K562 (cell line): Measurements from ENCODE around the gene PCCB. TPM values are rescaled to one million over a fixed set of nuclear protein-coding genes. Genes with fewer than 3 reads are reported as not detected.

Source experiments
- ATAC-seq: fragments of 200-7000 bp; cut with Tn5 transposase; 3 replicates; pipeline ENCODE4 v1.9.1; 2020; ENCODE audit warnings: moderate library complexity
- BruUV-seq: library from RNA; stranded (reverse); fragments of 400-500 nt; replicated peaks from 2 replicates; lab custom pipeline; 2021; lab: Mats Ljungman, UMichigan
- CTCF ChIA-PET: fragments of 300-600 bp; formaldehyde crosslinking; extraction: SDS; loops from one replicate; lab custom pipeline; 2021; ENCODE audit warnings: low intra/inter-chr PET ratio; lab: Yijun Ruan, JAX
- POLR2A ChIA-PET: fragments of 300-600, 350-650 bp; sonication (Branson Sonifier 250); formaldehyde crosslinking; extraction: SDS; loops from one replicate; lab custom pipeline; 2021; ENCODE audit warnings: antibody characterized with exemption, inconsistent platforms; lab: Yijun Ruan, JAX
- DNase-seq, 4 experiments: peaks; one replicate each; pipeline versions ENCODE4 v3.0.0 to v3.0.0-alpha.2; 2011 to 2018; ENCODE audit warnings: low spot score in 3 of 4, mixed read lengths in 3 of 4; ENCODE audit errors: extremely low read depth in 1 of 4
- FAIRE-seq: peaks from 2 replicates; lab custom pipeline; 2011; peaks lifted over from hg19 to GRCh38; lab: Jason Lieb, UNC
- H2AFZ ChIP-seq: 2 replicates; pipeline ENCODE4 v1.6.0; 2011; ENCODE audit warnings: low read depth, low read length, control low read depth, inconsistent platforms
- H3K27ac ChIP-seq: fragments of 200-600 bp; 3 replicates; pipeline ENCODE4 v1.8.0; 2011; ENCODE audit warnings: low read depth, mild to moderate bottlenecking, control low read depth, inconsistent platforms, low read length, moderate library complexity, mixed read lengths; ENCODE audit errors: extremely low read depth
- H3K27me3 ChIP-seq, 2 experiments: fragments of 300-600 bp in 1 of 2; 2 replicates in 1 of 2; 3 replicates in 1 of 2; pipeline versions ENCODE4 v1.6.0 to v1.8.0; 2011; ENCODE audit warnings: inconsistent platforms in 2 of 2, low read length in 2 of 2, mild to moderate bottlenecking in 1 of 2, mixed read lengths in 1 of 2, moderate library complexity in 1 of 2; ENCODE audit not compliant: control insufficient read depth in 2 of 2, insufficient read depth in 2 of 2
- H3K36me3 ChIP-seq: fragments of 300-600 bp; 3 replicates; pipeline ENCODE4 v1.8.0; 2011; ENCODE audit warnings: mild to moderate bottlenecking, low read length, inconsistent platforms; ENCODE audit not compliant: control insufficient read depth, insufficient read depth
- H3K4me1 ChIP-seq, 2 experiments: fragments of 200-600 bp in 1 of 2; replicated peaks in 1 of 2; 2 replicates in 1 of 2; 3 replicates in 1 of 2; pipeline versions ENCODE4 v1.5.1 to v1.8.0; 2011; ENCODE audit warnings: inconsistent platforms in 2 of 2, low read length in 2 of 2, mild to moderate bottlenecking in 1 of 2, mixed read lengths in 1 of 2, moderate library complexity in 1 of 2; ENCODE audit not compliant: control insufficient read depth in 2 of 2, insufficient read depth in 2 of 2
- H3K4me2 ChIP-seq: 2 replicates; pipeline ENCODE4 v1.6.1; 2011; ENCODE audit warnings: low read length, control low read depth, inconsistent platforms, mixed read lengths; ENCODE audit not compliant: insufficient read depth
- H3K4me3 ChIP-seq: fragments of 200-600 bp; sonication (generic), shearing (Covaris generic); 2 replicates; pipeline ENCODE4 v1.5.1; 2016; ENCODE audit warnings: control low read depth, inconsistent platforms
- H3K79me2 ChIP-seq: fragments of 200-600 bp; 3 replicates; pipeline ENCODE4 v1.8.0; 2011; ENCODE audit warnings: low read length, inconsistent platforms; ENCODE audit not compliant: control insufficient read depth, insufficient read depth
- H3K9ac ChIP-seq, 2 experiments: 2 replicates each; pipeline versions ENCODE4 v1.6.0 to v1.6.1; 2011; ENCODE audit warnings: low read depth in 2 of 2, low read length in 2 of 2, control low read depth in 1 of 2, inconsistent platforms in 1 of 2, mild to moderate bottlenecking in 1 of 2, mixed read lengths in 1 of 2; ENCODE audit not compliant: insufficient read depth in 1 of 2
- H3K9me1 ChIP-seq: one replicate; pipeline ENCODE4 v1.6.0; 2011; ENCODE audit warnings: inconsistent platforms, mild to moderate bottlenecking, low read length, moderate library complexity; ENCODE audit not compliant: control insufficient read depth, insufficient read depth
- H3K9me3 ChIP-seq: replicated peaks from 2 replicates; pipeline ENCODE4 v1.5.1; 2011; ENCODE audit warnings: low read depth, low read length, inconsistent platforms; ENCODE audit not compliant: control insufficient read depth, insufficient read depth
- H4K20me1 ChIP-seq: replicated peaks from 2 replicates; pipeline ENCODE4 v1.6.1; 2011; ENCODE audit warnings: low read length, inconsistent platforms, mixed read lengths; ENCODE audit not compliant: control insufficient read depth, insufficient read depth
- ARID2 ChIP-seq: fragments of 450-650 bp; IDR thresholded peaks from 2 replicates; pipeline ENCODE4 v1.6.1; 2017; ENCODE audit warnings: antibody characterized with exemption, mild to moderate bottlenecking
- CBX8 ChIP-seq: fragments of 200-600 bp; sonication (generic); IDR thresholded peaks from 2 replicates; pipeline ENCODE4 v1.6.1; 2012; ENCODE audit warnings: borderline replicate concordance, mixed run types, low read depth, mild to moderate bottlenecking, moderate library complexity, mixed read lengths, low read length, control low read depth, inconsistent platforms; ENCODE audit not compliant: poor library complexity, severe bottlenecking; ENCODE audit errors: extremely low read depth
- CC2D1A ChIP-seq: fragments of 450-650 bp; IDR thresholded peaks from 2 replicates; pipeline ENCODE4 v1.6.1; 2017; ENCODE audit warnings: mild to moderate bottlenecking
- ESRRB ChIP-seq: fragments of 250-450 bp; sonication (Bioruptor Pico); IDR thresholded peaks from 2 replicates; pipeline ENCODE4 v1.5.0; 2020; ENCODE audit warnings: mild to moderate bottlenecking, moderate library complexity, borderline replicate concordance
- HEY1 ChIP-seq: fragments of 250-450 bp; sonication (Bioruptor Pico); IDR thresholded peaks from 2 replicates; pipeline ENCODE4 v1.5.0; 2020; ENCODE audit warnings: mild to moderate bottlenecking, moderate library complexity, borderline replicate concordance
- MTA1 ChIP-seq: fragments of 450-650 bp; IDR thresholded peaks from 2 replicates; pipeline ENCODE4 v1.6.1; 2017; ENCODE audit warnings: borderline replicate concordance
- NFIX ChIP-seq: fragments of 250-450 bp; sonication (Bioruptor Pico); IDR thresholded peaks from 2 replicates; pipeline ENCODE4 v1.4.0; 2020; ENCODE audit warnings: low read depth, mild to moderate bottlenecking, moderate library complexity
- POLR3A ChIP-seq: IDR thresholded peaks from 2 replicates; pipeline ENCODE4 v1.6.1; 2011; ENCODE audit warnings: borderline replicate concordance, mild to moderate bottlenecking, moderate library complexity; ENCODE audit not compliant: insufficient read length, insufficient read depth; ENCODE audit errors: extremely low read depth
- RBM39 ChIP-seq: fragments of 200-400 bp; formaldehyde crosslinking; optimal IDR thresholded peaks from 2 replicates; pipeline ENCODE3; 2018; ENCODE audit warnings: low read depth, low read length
- RUNX1 ChIP-seq: sonication (generic); IDR thresholded peaks from 2 replicates; pipeline ENCODE4 v1.6.1; 2016; ENCODE audit warnings: antibody characterized with exemption, low read depth
- SIX5 ChIP-seq, 2 experiments: IDR thresholded peaks; 2 replicates each; pipeline ENCODE4 v1.6.1; 2011; ENCODE audit warnings: low read length in 2 of 2, borderline replicate concordance in 1 of 2, low read depth in 1 of 2, mild to moderate bottlenecking in 1 of 2, moderate library complexity in 1 of 2; ENCODE audit not compliant: insufficient read depth in 1 of 2
- SMARCB1 ChIP-seq: IDR thresholded peaks from 2 replicates; pipeline ENCODE4 v1.6.1; 2011; ENCODE audit warnings: improper control_type of control experiment, low read depth; ENCODE audit not compliant: insufficient read length
- SNRNP70 ChIP-seq: fragments of 200-400 bp; formaldehyde crosslinking; optimal IDR thresholded peaks from 2 replicates; pipeline ENCODE3; 2017; ENCODE audit warnings: low read depth, low read length
- ZNF239 ChIP-seq: fragments of 250-450 bp; sonication (Bioruptor Pico); IDR thresholded peaks from 2 replicates; pipeline ENCODE4 v1.4.0; 2020; ENCODE audit warnings: mild to moderate bottlenecking
- ZNF354B ChIP-seq: fragments of 250-450 bp; sonication (Bioruptor Pico); IDR thresholded peaks from 2 replicates; pipeline ENCODE4 v1.4.0; 2020
- ZNF561 ChIP-seq: fragments of 450-650 bp; formaldehyde crosslinking; conservative IDR thresholded peaks from 2 replicates; pipeline ENCODE4 v1.4.0; 2020; ENCODE audit warnings: mild to moderate bottlenecking, moderate library complexity
- ZNF696 ChIP-seq: fragments of 250-450 bp; sonication (Bioruptor Pico); conservative IDR thresholded peaks from 2 replicates; pipeline ENCODE4 v1.4.0; 2020; ENCODE audit warnings: mild to moderate bottlenecking, moderate library complexity
- WGBS: fragments of 100-300 bp; shearing (Covaris generic); methylation state at CpG from one replicate; pipeline ENCODE4 v1.1.6; 2016; ENCODE audit warnings: low coverage, mixed read lengths; ENCODE audit not compliant: insufficient coverage; ENCODE audit errors: missing lambda C conversion rate; 5-methylcytosine and 5-hydroxymethylcytosine counted together
- in situ Hi-C: fragments of 300-500 bp; cut with MboI; formaldehyde crosslinking; loops from 4 replicates; pipeline ENCODE4 v1.15.0; 2018; ENCODE audit warnings: inconsistent platforms, mixed read lengths
- intact Hi-C: fragments of 100-400 bp; cut with micrococcal nuclease; formaldehyde crosslinking; loops from 2 replicates; pipeline ENCODE4 v1.14.2; 2022
- polyA plus RNA-seq, 8 experiments: library from polyadenylated mRNA; depleted of rRNA in 4 of 8; stranded (reverse) in 5 of 8; unstranded in 3 of 8; fragments of >200 nt; fragmentation: Nextera tagmentation in 2 of 8; fragmentation: Illumina TruSeq in 1 of 8; extraction: Ambion mirVana in 2 of 8; extraction: Trizol in 1 of 8; gene quantifications; 2 replicates each; pipeline versions ENCODE4 v1.2.1 to v1.2.3, GENCODE V29; 2011 to 2014; ENCODE audit warnings: inconsistent platforms in 1 of 8, missing spikeins in 1 of 8
- total RNA-seq, 7 experiments: library from RNA; depleted of rRNA in 6 of 7; stranded (reverse); fragments of >200 nt in 6 of 7; fragmentation: Illumina TruSeq in 2 of 7; extraction: Trizol in 2 of 7; gene quantifications; 2 replicates each; pipeline versions ENCODE4 v1.2.1 to v1.2.3, GENCODE V29; 2011 to 2021; ENCODE audit warnings: low replicate concordance in 1 of 7
- TF ChIP-seq, protein P1 (sequence below): fragments of 250-450 bp; sonication (Bioruptor Pico); IDR thresholded peaks from 2 replicates; pipeline ENCODE4 v1.4.0; 2020
- TF ChIP-seq, protein P2 (sequence below): fragments of 450-650 bp; IDR thresholded peaks from 2 replicates; pipeline ENCODE4 v1.6.1; 2018; ENCODE audit warnings: mild to moderate bottlenecking, low read depth; ENCODE audit not compliant: partially characterized antibody

PCCB gene
- total and polyA plus RNA-seq, 9 of the 15 experiments (the other 6 are each of a cell fraction or from before 2014, with no cell fraction given): 69.5 to 173 (median 92.8) TPM

DNA sequence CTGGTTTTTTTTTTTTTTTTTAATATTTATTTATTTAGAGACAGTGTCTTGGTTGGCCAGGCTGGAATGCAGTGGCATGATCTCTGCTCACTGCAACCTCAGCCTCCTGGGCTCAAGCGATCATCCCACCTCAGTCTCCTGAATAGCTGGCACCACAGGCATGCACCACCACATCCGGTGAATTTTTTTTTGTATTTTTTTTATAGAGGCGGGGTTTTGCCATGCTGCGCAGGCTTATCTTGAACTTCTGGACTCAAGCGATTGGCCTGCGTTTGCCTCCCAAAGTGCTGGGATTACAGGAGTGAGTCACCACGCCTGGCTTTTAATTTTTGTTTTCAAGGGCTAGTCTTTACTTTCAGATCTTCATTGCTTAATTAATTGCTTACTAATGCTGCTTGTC lies 13.1 kb downstream of the PCCB start:
- ChIA-PET POLR2A (interaction anchor here (0.6 to 0.7 kb wide), 2 partner anchors 10 to 75 kb away, joined by 3 to 4 read pairs; no protein-coding TSS in a partner anchor), CTCF (no interaction called here)
- Histone ChIP-seq H3K4me2 (no peak overlapping the region), H3K36me3 (peaks cover 63% of the 10 kb centered on the region), H3K79me2 (no peaks in the 10 kb centered on the region), H4K20me1 (no peaks in the 10 kb centered on the region), H3K27ac (no peak overlapping the region), H3K9ac (no peak overlapping the region), H3K27me3 (no peaks in the 10 kb centered on the region), H3K9me3 (no peaks in the 10 kb centered on the region), H2AFZ (no peak overlapping the region), H3K9me1 (no peaks in the 10 kb centered on the region), H3K4me1 (no peaks in the 10 kb centered on the region), H3K4me3 (no peak overlapping the region)
- BruUV-seq: no TSS peak
- no peak for DNase-seq
- 90% methylated on average over 5 of the region's 7 CpGs for WGBS
- intact Hi-C loops (no loop called here), in situ Hi-C loops (no loop called here)
- no peak for TF ChIP-seq ZNF561 (CRISPR knock-in tag)
- no peak for TF ChIP-seq CC2D1A
- no peak for TF ChIP-seq NFIX (CRISPR knock-in tag)
- no peak for TF ChIP-seq RUNX1
- no peak for TF ChIP-seq ARID2
- no peak for TF ChIP-seq SIX5 (IDR thresholded peaks at IDR 0.05; ENCODE audit: borderline replicate concordance in 1 of 2, insufficient read depth in 1 of 2, low read depth in 1 of 2, low read length in 2 of 2)
- TF ChIP-seq ZNF239: no peak
- no peak for TF ChIP-seq MTA1
- TF ChIP-seq ESRRB: no peak
- no peak for TF ChIP-seq CBX8
- no peak for TF ChIP-seq SNRNP70
- TF ChIP-seq, protein P1, sequence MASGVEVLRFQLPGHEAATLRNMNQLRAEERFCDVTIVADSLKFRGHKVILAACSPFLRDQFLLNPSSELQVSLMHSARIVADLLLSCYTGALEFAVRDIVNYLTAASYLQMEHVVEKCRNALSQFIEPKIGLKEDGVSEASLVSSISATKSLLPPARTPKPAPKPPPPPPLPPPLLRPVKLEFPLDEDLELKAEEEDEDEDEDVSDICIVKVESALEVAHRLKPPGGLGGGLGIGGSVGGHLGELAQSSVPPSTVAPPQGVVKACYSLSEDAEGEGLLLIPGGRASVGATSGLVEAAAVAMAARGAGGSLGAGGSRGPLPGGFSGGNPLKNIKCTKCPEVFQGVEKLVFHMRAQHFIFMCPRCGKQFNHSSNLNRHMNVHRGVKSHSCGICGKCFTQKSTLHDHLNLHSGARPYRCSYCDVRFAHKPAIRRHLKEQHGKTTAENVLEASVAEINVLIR (CRISPR knock-in tag): no peak
- no peak for TF ChIP-seq RBM39
- TF ChIP-seq POLR3A: no peak
- no peak for TF ChIP-seq ZNF354B (CRISPR knock-in tag)
- no peak for TF ChIP-seq SMARCB1
- TF ChIP-seq HEY1 (CRISPR knock-in tag): no peak
- TF ChIP-seq, protein P2, sequence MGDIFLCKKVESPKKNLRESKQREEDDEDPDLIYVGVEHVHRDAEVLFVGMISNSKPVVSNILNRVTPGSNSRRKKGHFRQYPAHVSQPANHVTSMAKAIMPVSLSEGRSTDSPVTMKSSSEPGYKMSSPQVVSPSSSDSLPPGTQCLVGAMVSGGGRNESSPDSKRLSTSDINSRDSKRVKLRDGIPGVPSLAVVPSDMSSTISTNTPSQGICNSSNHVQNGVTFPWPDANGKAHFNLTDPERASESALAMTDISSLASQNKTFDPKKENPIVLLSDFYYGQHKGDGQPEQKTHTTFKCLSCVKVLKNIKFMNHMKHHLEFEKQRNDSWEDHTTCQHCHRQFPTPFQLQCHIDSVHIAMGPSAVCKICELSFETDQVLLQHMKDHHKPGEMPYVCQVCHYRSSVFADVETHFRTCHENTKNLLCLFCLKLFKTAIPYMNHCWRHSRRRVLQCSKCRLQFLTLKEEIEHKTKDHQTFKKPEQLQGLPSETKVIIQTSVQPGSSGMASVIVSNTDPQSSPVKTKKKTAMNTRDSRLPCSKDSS: no peak
- TF ChIP-seq ZNF696 (CRISPR knock-in tag): no peak
- no peak for ATAC-seq
- FAIRE-seq: no peak
